Mesendoderm (in vitro differentiated cells): Measurements from ENCODE around the gene IL1RAPL2.

ENCODE experiments used
- DNase-seq: peaks from one replicate; pipeline ENCODE4 v3.0.0; 2013
- H2AK5ac ChIP-seq: 2 replicates; pipeline ENCODE4 v1.6.1; 2013; ENCODE audit warnings: low read length, inconsistent platforms
- H2BK120ac ChIP-seq: 2 replicates; pipeline ENCODE4 v1.6.1; 2013; ENCODE audit warnings: low read depth, mild to moderate bottlenecking, low read length, moderate library complexity, mixed read lengths
- H2BK15ac ChIP-seq: replicated peaks from 2 replicates; pipeline ENCODE4 v1.6.1; 2013; ENCODE audit warnings: low read depth, mild to moderate bottlenecking, moderate library complexity
- H2BK5ac ChIP-seq: 2 replicates; pipeline ENCODE4 v1.6.1; 2013; ENCODE audit warnings: low read length, inconsistent platforms
- H3K18ac ChIP-seq: 2 replicates; pipeline ENCODE4 v1.6.1; 2013; ENCODE audit warnings: mild to moderate bottlenecking, low read length, mixed read lengths
- H3K23ac ChIP-seq: one replicate; pipeline ENCODE4 v1.6.1; 2013; ENCODE audit warnings: low read length
- H3K27ac ChIP-seq: 2 replicates; pipeline ENCODE4 v1.5.1; 2013; ENCODE audit warnings: low read depth, mild to moderate bottlenecking, inconsistent platforms, low read length, moderate library complexity
- H3K27me3 ChIP-seq: 2 replicates; pipeline ENCODE4 v1.6.1; 2013; ENCODE audit warnings: low read length, control low read depth, mild to moderate bottlenecking, inconsistent platforms; ENCODE audit not compliant: insufficient read depth, poor library complexity
- H3K36me3 ChIP-seq: 2 replicates; pipeline ENCODE4 v1.6.1; 2013; ENCODE audit warnings: low read length, inconsistent platforms; ENCODE audit not compliant: control insufficient read depth, insufficient read depth
- H3K4ac ChIP-seq: one replicate; pipeline ENCODE4 v1.6.1; 2013; ENCODE audit warnings: low read depth, mild to moderate bottlenecking, low read length, moderate library complexity
- H3K4me1 ChIP-seq: 2 replicates; pipeline ENCODE4 v1.6.1; 2013; ENCODE audit warnings: low read depth, low read length, inconsistent platforms; ENCODE audit not compliant: control insufficient read depth
- H3K4me2 ChIP-seq: 2 replicates; pipeline ENCODE4 v1.6.1; 2013; ENCODE audit warnings: low read length
- H3K4me3 ChIP-seq: 2 replicates; pipeline ENCODE4 v1.5.1; 2013; ENCODE audit warnings: mild to moderate bottlenecking, low read length
- H3K56ac ChIP-seq: one replicate; pipeline ENCODE4 v1.6.1; 2013; ENCODE audit warnings: low read length
- H3K79me1 ChIP-seq: 2 replicates; pipeline ENCODE4 v1.6.1; 2013; ENCODE audit warnings: low read length, inconsistent platforms
- H3K79me2 ChIP-seq: 2 replicates; pipeline ENCODE4 v1.6.1; 2013; ENCODE audit warnings: mild to moderate bottlenecking, low read length; ENCODE audit not compliant: control insufficient read depth, insufficient read depth
- H3K9ac ChIP-seq: 2 replicates; pipeline ENCODE4 v1.6.1; 2013; ENCODE audit warnings: low read length, inconsistent platforms
- H4K5ac ChIP-seq: one replicate; pipeline ENCODE4 v1.6.1; 2013; ENCODE audit warnings: low read length
- H4K8ac ChIP-seq: one replicate; pipeline ENCODE4 v1.6.1; 2013; ENCODE audit warnings: low read depth, mild to moderate bottlenecking, control low read depth, low read length, moderate library complexity
- WGBS: extraction: QIAGEN DNeasy Blood & Tissue Kit; methylation state at CpG from one replicate; pipeline ENCODE4 v1.1.7; 2013; ENCODE audit warnings: low lambda C conversion rate, missing lambda C conversion rate; ENCODE audit not compliant: insufficient coverage; ENCODE audit errors: extremely low coverage; 5-methylcytosine and 5-hydroxymethylcytosine counted together

IL1RAPL2 gene

GRCh38 chrX:105210258-105210657 is 644.3 kb downstream of the IL1RAPL2 start:
- no peaks in the 10 kb centered on the region for H3K79me1 ChIP-seq
- no peak overlapping the region for H3K23ac ChIP-seq
- no CpG with 5 or more reads among the region's 2 CpGs for WGBS
- no peak overlapping the region for H3K27ac ChIP-seq
- H2BK15ac ChIP-seq, result no peak overlapping the region
- no peak overlapping the region for H2BK5ac ChIP-seq
- H3K9ac ChIP-seq, result no peak overlapping the region
- H3K4me2 ChIP-seq, result no peak overlapping the region
- H4K5ac ChIP-seq, result no peak overlapping the region
- H2BK120ac ChIP-seq, result no peak overlapping the region
- no peak overlapping the region for H3K4ac ChIP-seq
- H2AK5ac ChIP-seq, result no peak overlapping the region
- H3K36me3 ChIP-seq, result no peaks in the 10 kb centered on the region
- no peaks in the 10 kb centered on the region for H3K27me3 ChIP-seq
- no peak for DNase-seq
- no peak overlapping the region for H4K8ac ChIP-seq
- H3K18ac ChIP-seq, result no peak overlapping the region
- H3K4me1 ChIP-seq, result no peaks in the 10 kb centered on the region
- no peaks in the 10 kb centered on the region for H3K79me2 ChIP-seq
- no peak overlapping the region for H3K4me3 ChIP-seq
- H3K56ac ChIP-seq, result no peak overlapping the region

DNA sequence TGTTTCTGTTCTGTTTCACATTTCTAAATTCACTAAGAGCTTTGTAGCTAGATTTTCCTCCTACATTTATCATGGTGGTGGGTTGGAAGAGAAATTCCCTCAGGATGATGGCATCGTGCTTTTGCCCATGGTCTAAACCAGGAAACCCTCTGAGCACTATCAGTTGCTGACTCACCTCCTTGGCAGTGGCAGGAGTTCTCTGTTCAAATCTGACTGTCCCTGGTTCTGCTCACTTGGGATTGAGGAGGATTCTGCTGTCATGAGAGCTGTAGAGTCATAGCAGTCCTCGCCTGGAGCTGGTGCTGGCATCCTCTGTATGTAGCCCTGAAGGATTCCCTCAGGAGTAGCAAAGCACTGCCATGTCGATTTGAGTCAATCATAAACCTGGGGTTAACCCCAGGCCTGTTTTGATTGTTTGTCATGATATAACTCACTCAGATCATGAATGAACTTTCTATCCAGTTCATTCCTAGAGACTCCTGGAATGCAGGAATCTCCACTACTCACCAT is 645.1 kb downstream of the IL1RAPL2 start:
- H3K36me3 ChIP-seq, result no peaks in the 10 kb centered on the region
- H3K79me2 ChIP-seq, result no peaks in the 10 kb centered on the region
- no peak overlapping the region for H2BK120ac ChIP-seq
- no peak overlapping the region for H4K5ac ChIP-seq
- WGBS, result no CpG with 5 or more reads among the region's 3 CpGs
- no peaks in the 10 kb centered on the region for H3K4me1 ChIP-seq
- H3K27ac ChIP-seq, result no peak overlapping the region
- H2BK5ac ChIP-seq, result no peak overlapping the region
- no peak overlapping the region for H3K9ac ChIP-seq
- no peak overlapping the region for H2BK15ac ChIP-seq
- H3K56ac ChIP-seq, result no peak overlapping the region
- no peak overlapping the region for H3K23ac ChIP-seq
- no peak for DNase-seq
- H2AK5ac ChIP-seq, result no peak overlapping the region
- H3K4me3 ChIP-seq, result no peak overlapping the region
- H3K18ac ChIP-seq, result no peak overlapping the region
- no peak overlapping the region for H4K8ac ChIP-seq
- H3K27me3 ChIP-seq, result no peaks in the 10 kb centered on the region
- no peak overlapping the region for H3K4ac ChIP-seq
- H3K4me2 ChIP-seq, result no peak overlapping the region
- no peaks in the 10 kb centered on the region for H3K79me1 ChIP-seq

DNA sequence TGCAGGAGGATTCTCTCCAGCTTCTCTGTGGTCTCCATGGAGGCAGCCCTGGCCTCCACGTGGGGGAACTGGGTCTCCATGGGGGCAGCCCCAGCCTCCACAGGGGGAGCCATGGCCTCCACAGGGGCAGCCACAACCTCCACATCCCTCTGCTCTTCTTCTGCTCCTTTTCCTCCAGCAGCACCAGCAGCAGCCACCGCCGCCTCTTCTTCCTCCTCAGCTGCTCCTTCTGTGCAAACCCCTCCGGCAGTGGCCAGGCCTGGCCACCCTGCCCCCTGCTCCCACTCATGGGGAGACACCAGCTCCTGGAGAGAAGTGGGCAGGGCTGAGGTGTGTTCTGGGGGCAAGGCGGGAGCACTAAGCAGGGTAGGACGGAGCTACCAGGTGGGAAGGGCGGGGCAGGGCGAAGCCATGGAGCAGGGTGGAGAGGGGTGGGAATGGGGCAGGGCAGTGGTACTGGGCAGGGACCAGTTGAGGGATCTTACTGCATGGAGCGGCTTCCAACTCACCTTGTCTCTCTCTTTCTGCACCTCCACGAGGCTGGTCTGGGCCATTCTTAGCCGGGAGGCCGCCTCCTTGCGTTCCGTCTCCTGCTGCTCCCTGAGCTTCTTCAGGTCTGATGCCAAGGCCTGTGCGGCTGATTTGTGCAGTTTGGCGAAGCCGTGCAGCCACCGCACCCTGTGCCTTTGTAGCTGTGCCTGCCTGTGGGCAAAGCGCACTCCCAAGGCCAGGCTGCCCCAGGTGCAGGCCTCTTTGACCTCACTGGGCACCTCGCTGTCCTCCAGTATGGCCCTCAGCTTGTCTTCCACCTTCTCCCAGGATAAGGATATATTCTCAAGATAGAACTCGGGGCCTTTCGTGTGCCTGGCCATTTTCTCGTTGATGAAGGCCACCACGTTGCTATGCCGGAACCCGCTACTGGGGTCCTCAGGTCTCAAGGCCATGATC is 653.7 kb downstream of the IL1RAPL2 start:
- Histone ChIP-seq H3K4me1 (no peaks in the 10 kb centered on the region), H3K36me3 (no peaks in the 10 kb centered on the region), H3K4ac (no peak overlapping the region), H2BK5ac (no peak overlapping the region), H4K5ac (no peak overlapping the region), H2BK120ac (no peak overlapping the region), H2AK5ac (no peak overlapping the region), H3K27me3 (no peaks in the 10 kb centered on the region), H3K4me3 (no peak overlapping the region), H3K9ac (no peak overlapping the region), H3K56ac (no peak overlapping the region), H3K79me2 (no peaks in the 10 kb centered on the region), H3K79me1 (no peaks in the 10 kb centered on the region), H4K8ac (no peak overlapping the region), H3K23ac (no peak overlapping the region), H3K18ac (no peak overlapping the region), H3K27ac (no peak overlapping the region), H3K4me2 (no peak overlapping the region), H2BK15ac (no peak overlapping the region)
- WGBS, result no CpG with 5 or more reads among the region's 26 CpGs
- DNase-seq, result no peak

DNA sequence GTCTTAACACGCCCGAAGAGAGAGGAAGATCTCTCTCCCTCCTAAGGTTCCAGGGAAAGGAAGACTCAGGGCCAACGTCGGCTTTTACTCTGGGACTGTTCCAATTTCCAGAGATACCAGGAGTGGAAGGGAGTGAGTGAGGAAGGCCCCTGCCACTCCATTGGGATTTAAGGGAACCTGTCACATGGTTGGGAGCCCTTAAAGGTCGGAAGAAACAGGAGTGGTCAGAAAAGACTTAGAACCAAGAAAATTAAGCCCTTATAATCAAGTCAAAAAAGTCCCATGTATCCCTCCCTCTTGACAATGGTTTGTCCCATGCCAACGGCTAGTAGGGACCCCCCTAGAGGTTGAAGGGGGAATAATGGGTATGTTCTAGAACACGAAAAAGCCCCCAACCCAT is 654.6 kb downstream of the IL1RAPL2 start, which contains the start of gene TEX13A:
Gene TEX13A, minus strand, starts transcription at position 59 of the 400 bp plus-strand sequence. CDS start 297 bp downstream, outside the sequence.
- Histone ChIP-seq H2AK5ac (no peak within 1 kb of the TSS), H3K79me1 (no peaks in the 10 kb centered on the region), H3K4me2 (no peak within 1 kb of the TSS), H3K4ac (no peak within 1 kb of the TSS), H4K8ac (no peak within 1 kb of the TSS), H4K5ac (no peak within 1 kb of the TSS), H2BK120ac (no peak within 1 kb of the TSS), H3K9ac (no peak within 1 kb of the TSS), H3K4me3 (no peak within 1 kb of the TSS), H3K18ac (no peak within 1 kb of the TSS), H3K56ac (no peak within 1 kb of the TSS), H3K27me3 (no peaks in the 10 kb centered on the region), H3K4me1 (no peaks in the 10 kb centered on the region), H3K27ac (no peak within 1 kb of the TSS), H2BK15ac (no peak within 1 kb of the TSS), H2BK5ac (no peak within 1 kb of the TSS), H3K36me3 (no peaks in the 10 kb centered on the region), H3K79me2 (no peaks in the 10 kb centered on the region), H3K23ac (no peak within 1 kb of the TSS)
- no peak for DNase-seq
- WGBS, result no CpG with 5 or more reads among the region's 7 CpGs

DNA sequence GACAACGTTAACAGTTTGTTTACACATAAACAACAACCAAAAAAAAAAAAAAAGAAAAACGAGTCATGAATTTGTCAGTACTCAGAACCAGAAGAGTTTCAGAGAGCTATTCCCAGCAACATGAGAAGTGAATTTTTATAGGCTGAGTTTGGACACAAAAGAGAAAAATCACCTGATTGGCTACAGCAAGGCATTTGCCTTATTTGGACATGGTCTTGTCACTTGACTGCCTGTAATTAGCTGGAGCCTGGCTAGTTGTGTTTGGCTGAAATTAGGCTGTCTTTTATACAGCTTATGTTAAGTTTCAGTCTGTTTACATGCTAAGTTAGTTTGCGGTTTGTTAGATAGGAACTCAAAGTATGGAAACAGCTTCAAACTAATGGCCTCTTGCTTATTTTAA is 655.4 kb downstream of the IL1RAPL2 start:
- Histone ChIP-seq H4K5ac (no peak overlapping the region), H3K4ac (no peak overlapping the region), H2AK5ac (no peak overlapping the region), H3K79me2 (no peaks in the 10 kb centered on the region), H3K4me1 (no peaks in the 10 kb centered on the region), H3K23ac (no peak overlapping the region), H3K27ac (no peak overlapping the region), H2BK5ac (no peak overlapping the region), H2BK15ac (no peak overlapping the region), H4K8ac (no peak overlapping the region), H2BK120ac (no peak overlapping the region), H3K36me3 (no peaks in the 10 kb centered on the region), H3K18ac (no peak overlapping the region), H3K27me3 (no peaks in the 10 kb centered on the region), H3K4me3 (no peak overlapping the region), H3K79me1 (no peaks in the 10 kb centered on the region), H3K9ac (no peak overlapping the region), H3K4me2 (no peak overlapping the region), H3K56ac (no peak overlapping the region)
- WGBS, result no CpG with 5 or more reads among the region's 3 CpGs
- DNase-seq, result peak; percentile 1
